ENCODE results near the gene SLC37A2. TPM values are rescaled to one million over a fixed set of nuclear protein-coding genes. Genes with fewer than 3 reads are reported as not detected.

SLC37A2 gene
- total and polyA plus RNA-seq, 4 donors = 3.2 to 13.2 (median 7.8) TPM

- no peaks in the 10 kb centered on the region for H3K27me3 ChIP-seq (ENCODE audit: control insufficient read depth in 3 of 3, insufficient read depth in 3 of 3, low read length in 2 of 3)
- WGBS, 2 donors = 82 to 85% methylated on average over 12 of the region's 12 CpGs
- no peaks in the 10 kb centered on the region for H3K36me3 ChIP-seq (ENCODE audit: control insufficient read depth in 4 of 4, insufficient read depth in 4 of 4, low read length in 4 of 4)
- peak overlapping the region in 1 of 2 donors; percentile 58 for H3K27ac ChIP-seq (ENCODE audit: low read depth in 1 of 2, low read length in 1 of 2)
- no peak overlapping the region for H3K4me3 ChIP-seq
- TF ChIP-seq CTCF (IDR thresholded peaks at IDR 0.05; ENCODE audit: control extremely low read depth, extremely low read depth) = no peak
- H3K9ac ChIP-seq (ENCODE audit: insufficient read depth in 1 of 2, low read length in 2 of 2) = no peak overlapping the region
- H3K9me3 ChIP-seq (ENCODE audit: control insufficient read depth in 4 of 4, insufficient read depth in 3 of 4, low read length in 3 of 4) = no peaks in the 10 kb centered on the region
- ATAC-seq (ENCODE audit: insufficient read depth, low FRiP score) (no peak), DNase-seq (no peak)
- peaks cover 0 to 6% (median 0%) of the 10 kb centered on the region in 5 donors for H3K4me1 ChIP-seq (ENCODE audit: control insufficient read depth in 5 of 5, insufficient read depth in 5 of 5, low read length in 5 of 5)
Observed at GRCh38 chr11:125072218-125072960, 9.3 kb downstream of the SLC37A2 start.

- Histone ChIP-seq H3K4me3 (no peak overlapping the region), H3K36me3 (ENCODE audit: control insufficient read depth in 4 of 4, insufficient read depth in 4 of 4, low read length in 4 of 4) (no peaks in the 10 kb centered on the region), H3K27ac (ENCODE audit: low read depth in 1 of 2, low read length in 1 of 2) (peak overlapping the region in 1 of 2 donors; percentile 52), H3K9me3 (ENCODE audit: control insufficient read depth in 4 of 4, insufficient read depth in 3 of 4, low read length in 3 of 4) (no peaks in the 10 kb centered on the region), H3K4me1 (ENCODE audit: control insufficient read depth in 5 of 5, insufficient read depth in 5 of 5, low read length in 5 of 5) (peaks cover 0 to 6% (median 0%) of the 10 kb centered on the region in 5 donors), H3K27me3 (ENCODE audit: control insufficient read depth in 3 of 3, insufficient read depth in 3 of 3, low read length in 2 of 3) (no peaks in the 10 kb centered on the region), H3K9ac (ENCODE audit: insufficient read depth in 1 of 2, low read length in 2 of 2) (no peak overlapping the region)
- no peak for ATAC-seq (ENCODE audit: insufficient read depth, low FRiP score)
- WGBS, 2 donors = 92 to 93% methylated on average over 12 of the region's 12 CpGs
- TF ChIP-seq CTCF (IDR thresholded peaks at IDR 0.05; ENCODE audit: control extremely low read depth, extremely low read depth) = no peak
- no peak for DNase-seq
Observed at GRCh38 chr11:125072961-125073590, 10.0 kb downstream of the SLC37A2 start.

GRCh38 chr11:125073616-125074483 is 10.7 kb downstream of the SLC37A2 start:
- Histone ChIP-seq H3K27ac (ENCODE audit: low read depth in 1 of 2, low read length in 1 of 2) (no peak overlapping the region), H3K4me1 (ENCODE audit: control insufficient read depth in 5 of 5, insufficient read depth in 5 of 5, low read length in 5 of 5) (peaks cover 0 to 6% (median 0%) of the 10 kb centered on the region in 5 donors), H3K9ac (ENCODE audit: insufficient read depth in 1 of 2, low read length in 2 of 2) (no peak overlapping the region), H3K36me3 (ENCODE audit: control insufficient read depth in 4 of 4, insufficient read depth in 4 of 4, low read length in 4 of 4) (no peaks in the 10 kb centered on the region), H3K4me3 (no peak overlapping the region), H3K9me3 (ENCODE audit: control insufficient read depth in 4 of 4, insufficient read depth in 3 of 4, low read length in 3 of 4) (no peaks in the 10 kb centered on the region), H3K27me3 (ENCODE audit: control insufficient read depth in 3 of 3, insufficient read depth in 3 of 3, low read length in 2 of 3) (no peaks in the 10 kb centered on the region)
- DNase-seq = no peak
- TF ChIP-seq CTCF (IDR thresholded peaks at IDR 0.05; ENCODE audit: control extremely low read depth, extremely low read depth) = no peak
- ATAC-seq (ENCODE audit: insufficient read depth, low FRiP score) = no peak
- 86 to 92% methylated on average over 19 of the region's 19 CpGs for WGBS, 2 donors
